Stimulated activated naive CD8-positive, alpha-beta T cell treated with anti-CD3 and anti-CD28 coated beads, Interleukin-15, amount 100 ng/mL, for 72 hours (primary cell): ENCODE results near the gene RASA4B.

Experiments
- ATAC-seq: fragments of 150-1000 bp; cut with Tn5 transposase; 2 replicates; pipeline ENCODE4 v1.10.0; 2021; ENCODE audit warnings: mild to moderate bottlenecking, moderate library complexity
- DNase-seq, 2 donors: peaks; one replicate each; pipeline ENCODE4 v3.0.0; 2021 to 2022
- H3K27ac Mint-ChIP-seq, 2 donors: one replicate each; pipeline ENCODE4 v1.8.0; 2022; ENCODE audit warnings: mild to moderate bottlenecking in 2 of 2, mixed read lengths in 2 of 2, moderate library complexity in 2 of 2
- H3K27me3 Mint-ChIP-seq: one replicate; pipeline ENCODE4 v1.8.0; 2022; ENCODE audit warnings: mixed read lengths
- H3K4me1 Mint-ChIP-seq: one replicate; pipeline ENCODE4 v1.8.0; 2022; ENCODE audit warnings: mild to moderate bottlenecking, mixed read lengths
- H3K4me3 Mint-ChIP-seq, 2 donors: one replicate each; pipeline ENCODE4 v1.8.0; 2022; ENCODE audit warnings: mild to moderate bottlenecking in 2 of 2, mixed read lengths in 2 of 2, moderate library complexity in 1 of 2
- H3K9me3 Mint-ChIP-seq, 2 donors: one replicate each; pipeline ENCODE4 v1.8.0; 2022; ENCODE audit warnings: mixed read lengths in 2 of 2

The RASA4B gene

GRCh38 chr7:102454468-102454867, 63.1 kb downstream of the RASA4B start:
- H3K27ac Mint-ChIP-seq = no peak overlapping the region
- no peak for ATAC-seq

GRCh38 chr7:102453319-102453718, 64.3 kb downstream of the RASA4B start:
- H3K27ac Mint-ChIP-seq = no peak overlapping the region
- H3K4me3 Mint-ChIP-seq = no peak overlapping the region
- no peaks in the 10 kb centered on the region for H3K9me3 Mint-ChIP-seq

More at GRCh38 chr7:102454468-102454867, 63.1 kb downstream of the RASA4B start:
- DNase-seq = no peak
- peaks cover 7% of the 10 kb centered on the region for H3K4me1 Mint-ChIP-seq
- no peaks in the 10 kb centered on the region for H3K9me3 Mint-ChIP-seq
- H3K4me3 Mint-ChIP-seq = no peak overlapping the region
- H3K27me3 Mint-ChIP-seq = no peaks in the 10 kb centered on the region

GRCh38 chr7:102452451-102452850, 65.1 kb downstream of the RASA4B start:
- H3K27ac Mint-ChIP-seq = no peak overlapping the region
- H3K4me1 Mint-ChIP-seq = peaks cover 7% of the 10 kb centered on the region
- H3K9me3 Mint-ChIP-seq = no peaks in the 10 kb centered on the region
- no peak overlapping the region for H3K4me3 Mint-ChIP-seq
- no peak for ATAC-seq
- no peaks in the 10 kb centered on the region for H3K27me3 Mint-ChIP-seq
- no peak for DNase-seq

More at GRCh38 chr7:102453319-102453718, 64.3 kb downstream of the RASA4B start:
- ATAC-seq (no peak), DNase-seq (no peak)
- Mint-ChIP-seq H3K27me3 (no peaks in the 10 kb centered on the region), H3K4me1 (peaks cover 7% of the 10 kb centered on the region)

- DNase-seq (no peak), ATAC-seq (no peak)
- Mint-ChIP-seq H3K27ac (peak overlapping the region in 1 of 2 donors; percentile 59), H3K4me1 (peaks cover 14% of the 10 kb centered on the region), H3K4me3 (no peak overlapping the region), H3K27me3 (no peaks in the 10 kb centered on the region), H3K9me3 (no peaks in the 10 kb centered on the region)
Measured at GRCh38 chr7:102451371-102452054, 66.1 kb downstream of the RASA4B start.

- DNase-seq = peak; percentile 43 to 60
- Mint-ChIP-seq H3K4me1 (peaks cover 14% of the 10 kb centered on the region), H3K27ac (no peak overlapping the region), H3K27me3 (no peaks in the 10 kb centered on the region), H3K9me3 (no peaks in the 10 kb centered on the region), H3K4me3 (no peak overlapping the region)
- peak; percentile 87 for ATAC-seq
Measured at GRCh38 chr7:102450242-102450641, 67.3 kb downstream of the RASA4B start.

- ATAC-seq = no peak
- H3K4me3 Mint-ChIP-seq = no peak overlapping the region
- H3K27me3 Mint-ChIP-seq = no peaks in the 10 kb centered on the region
- no peak for DNase-seq
- H3K27ac Mint-ChIP-seq = no peak overlapping the region
- H3K4me1 Mint-ChIP-seq = peaks cover 20% of the 10 kb centered on the region
- H3K9me3 Mint-ChIP-seq = no peaks in the 10 kb centered on the region
Measured at GRCh38 chr7:102449136-102449535, 68.4 kb downstream of the RASA4B start.

GRCh38 chr7:102447311-102447710, 70.3 kb downstream of the RASA4B start:
- H3K4me1 Mint-ChIP-seq = peaks cover 25% of the 10 kb centered on the region
- peak overlapping the region in 1 of 2 donors; percentile 59 for H3K27ac Mint-ChIP-seq
- DNase-seq = no peak
- no peaks in the 10 kb centered on the region for H3K27me3 Mint-ChIP-seq
- H3K4me3 Mint-ChIP-seq = no peak overlapping the region
- ATAC-seq = no peak
- H3K9me3 Mint-ChIP-seq = no peaks in the 10 kb centered on the region

- no peak for DNase-seq
- H3K4me3 Mint-ChIP-seq = no peak overlapping the region
- H3K27me3 Mint-ChIP-seq = no peaks in the 10 kb centered on the region
- no peaks in the 10 kb centered on the region for H3K9me3 Mint-ChIP-seq
- peaks cover 25% of the 10 kb centered on the region for H3K4me1 Mint-ChIP-seq
- ATAC-seq = no peak
- no peak overlapping the region for H3K27ac Mint-ChIP-seq
Measured at GRCh38 chr7:102446387-102447156, 71.0 kb downstream of the RASA4B start.

- Mint-ChIP-seq H3K27me3 (no peaks in the 10 kb centered on the region), H3K9me3 (no peaks in the 10 kb centered on the region), H3K27ac (peak overlapping the region; percentile 0 to 75), H3K4me3 (no peak overlapping the region), H3K4me1 (peaks cover 25% of the 10 kb centered on the region)
- ATAC-seq = no peak
- no peak for DNase-seq
Measured at GRCh38 chr7:102445674-102446071, 71.9 kb downstream of the RASA4B start.

GRCh38 chr7:102444961-102445673, 72.5 kb downstream of the RASA4B start:
- DNase-seq (no peak), ATAC-seq (no peak)
- Mint-ChIP-seq H3K9me3 (no peaks in the 10 kb centered on the region), H3K4me3 (peak overlapping the region in 1 of 2 donors; percentile 18), H3K4me1 (peaks cover 20% of the 10 kb centered on the region), H3K27ac (peak overlapping the region in 1 of 2 donors; percentile 27), H3K27me3 (no peaks in the 10 kb centered on the region)

GRCh38 chr7:102439963-102440795, 77.4 kb downstream of the RASA4B start:
- ATAC-seq (no peak), DNase-seq (no peak)
- Mint-ChIP-seq H3K9me3 (no peaks in the 10 kb centered on the region), H3K4me3 (no peak overlapping the region), H3K27ac (no peak overlapping the region), H3K27me3 (no peaks in the 10 kb centered on the region), H3K4me1 (peaks cover 27% of the 10 kb centered on the region)

- Mint-ChIP-seq H3K9me3 (no peaks in the 10 kb centered on the region), H3K27me3 (no peaks in the 10 kb centered on the region), H3K27ac (peak overlapping the region in 1 of 2 donors; percentile 69), H3K4me1 (peaks cover 46% of the 10 kb centered on the region), H3K4me3 (no peak overlapping the region)
- ATAC-seq (no peak), DNase-seq (no peak)
Measured at GRCh38 chr7:102436118-102436517, 81.5 kb downstream of the RASA4B start.

GRCh38 chr7:102434039-102434486, 83.5 kb downstream of the RASA4B start:
- no peaks in the 10 kb centered on the region for H3K27me3 Mint-ChIP-seq
- H3K27ac Mint-ChIP-seq = peak overlapping the region; percentile 89 to 93
- H3K4me1 Mint-ChIP-seq = peaks cover 66% of the 10 kb centered on the region
- H3K4me3 Mint-ChIP-seq = peak overlapping the region; percentile 83 to 87
- ATAC-seq (peak; percentile 55), DNase-seq (peak in 1 of 2 donors; percentile 36)
- no peaks in the 10 kb centered on the region for H3K9me3 Mint-ChIP-seq

GRCh38 chr7:102433219-102434038, 84.1 kb downstream of the RASA4B start, which contains the start of gene ORAI2:
Gene ORAI2, plus strand, starts transcription at chr7:102433575. Its CDS starts 5,382 bp downstream, at chr7:102438957.
- peaks cover 71% of the 10 kb centered on the region for H3K4me1 Mint-ChIP-seq

More at GRCh38 chr7:102433219-102434038, 84.1 kb downstream of the RASA4B start, which contains the start of gene ORAI2:
- Mint-ChIP-seq H3K9me3 (no peaks in the 10 kb centered on the region), H3K27me3 (no peaks in the 10 kb centered on the region), H3K27ac (peak within 1 kb of the TSS; percentile 93), H3K4me3 (peak within 1 kb of the TSS; percentile 83 to 87)
- ATAC-seq (peak; percentile 75), DNase-seq (peak; percentile 82 to 84)
